ENCODE measurements around the gene FGD2. TPM values are rescaled to one million over a fixed set of nuclear protein-coding genes. Genes with fewer than 3 reads are reported as not detected.

Gene FGD2
- total RNA-seq, 1 donor from 2014 or later = 435 TPM

DNA sequence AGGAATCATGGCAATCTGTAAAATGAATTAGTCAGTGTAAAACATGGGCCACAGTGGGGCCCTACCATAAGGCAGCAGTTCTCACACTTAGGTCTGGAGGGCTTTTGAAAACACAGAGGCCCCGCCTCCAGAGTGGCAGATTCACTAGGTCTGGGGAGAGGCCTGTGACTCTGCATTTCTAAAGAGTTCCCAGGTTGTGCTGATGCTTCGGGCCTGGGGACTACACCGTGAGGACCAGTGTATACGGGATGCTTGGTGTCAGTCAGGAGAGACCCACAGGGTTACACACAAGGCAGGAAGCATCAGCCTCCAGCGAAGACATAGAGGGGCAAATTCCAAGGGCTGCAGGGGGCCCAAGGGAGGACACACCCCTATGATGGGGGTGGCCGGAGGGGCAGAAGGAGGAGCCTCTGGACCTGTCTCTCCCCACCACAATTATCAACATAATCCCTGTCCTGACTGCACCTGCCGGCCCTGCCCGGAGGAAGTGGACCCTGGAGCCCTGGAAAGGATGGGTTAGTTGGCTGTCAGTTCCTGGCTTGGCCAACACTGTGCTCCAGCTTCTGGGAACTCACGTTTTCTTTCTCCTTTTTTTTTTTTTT, 46.7 kb downstream of the FGD2 start:
- H3K27me3 Mint-ChIP-seq = peaks cover 1% of the 10 kb centered on the region
- no peaks in the 10 kb centered on the region for H3K36me3 Mint-ChIP-seq (ENCODE audit: low read depth)
- peak overlapping the region; percentile 98 for H3K27ac Mint-ChIP-seq
- ChIA-PET POLR2A (interaction anchor here (0.6 to 11.8 kb wide), 21 partner anchors 8 to 606 kb away, joined by 3 to 956 read pairs (median 9); partner anchors contain the start of genes FGD2 and PIM1), CTCF (interaction anchor here (0.7 to 11.4 kb wide), 21 partner anchors 10 to 283 kb away, joined by 3 to 289 read pairs (median 5); partner anchors contain the start of genes C6orf89 and PIM1)
- H3K4me1 Mint-ChIP-seq = peaks cover 51% of the 10 kb centered on the region
- no peak for ATAC-seq (ENCODE audit: low read depth)
- H3K4me3 Mint-ChIP-seq = peak overlapping the region; percentile 55
- no peak for DNase-seq
- intact Hi-C loops (cut with micrococcal nuclease) = no loop called here
- TF ChIP-seq, protein P1, sequence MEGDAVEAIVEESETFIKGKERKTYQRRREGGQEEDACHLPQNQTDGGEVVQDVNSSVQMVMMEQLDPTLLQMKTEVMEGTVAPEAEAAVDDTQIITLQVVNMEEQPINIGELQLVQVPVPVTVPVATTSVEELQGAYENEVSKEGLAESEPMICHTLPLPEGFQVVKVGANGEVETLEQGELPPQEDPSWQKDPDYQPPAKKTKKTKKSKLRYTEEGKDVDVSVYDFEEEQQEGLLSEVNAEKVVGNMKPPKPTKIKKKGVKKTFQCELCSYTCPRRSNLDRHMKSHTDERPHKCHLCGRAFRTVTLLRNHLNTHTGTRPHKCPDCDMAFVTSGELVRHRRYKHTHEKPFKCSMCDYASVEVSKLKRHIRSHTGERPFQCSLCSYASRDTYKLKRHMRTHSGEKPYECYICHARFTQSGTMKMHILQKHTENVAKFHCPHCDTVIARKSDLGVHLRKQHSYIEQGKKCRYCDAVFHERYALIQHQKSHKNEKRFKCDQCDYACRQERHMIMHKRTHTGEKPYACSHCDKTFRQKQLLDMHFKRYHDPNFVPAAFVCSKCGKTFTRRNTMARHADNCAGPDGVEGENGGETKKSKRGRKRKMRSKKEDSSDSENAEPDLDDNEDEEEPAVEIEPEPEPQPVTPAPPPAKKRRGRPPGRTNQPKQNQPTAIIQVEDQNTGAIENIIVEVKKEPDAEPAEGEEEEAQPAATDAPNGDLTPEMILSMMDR (IDR thresholded peaks at IDR 0.05) = no peak
- no peaks in the 10 kb centered on the region for H3K9me3 Mint-ChIP-seq

DNA sequence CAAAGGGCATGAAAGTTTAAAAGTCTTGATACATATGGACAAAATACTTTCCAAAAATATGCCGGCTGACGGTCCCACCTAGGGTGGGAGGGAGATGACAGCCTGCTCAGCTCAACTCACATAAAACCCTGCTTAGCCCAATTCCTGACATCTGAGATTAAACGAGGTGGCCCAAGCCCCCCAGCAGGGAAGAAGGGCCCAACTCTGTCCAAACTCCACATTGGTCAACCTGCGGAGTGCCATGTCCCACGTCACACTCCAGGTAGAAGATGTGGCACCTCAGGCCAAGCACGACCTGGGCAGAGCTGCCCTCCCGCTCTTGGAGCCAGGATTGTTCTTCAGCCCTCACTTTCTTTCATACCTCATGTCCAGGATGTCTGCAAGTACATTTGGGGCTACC, 48.2 kb downstream of the FGD2 start:
- Mint-ChIP-seq H3K4me1 (peaks cover 36% of the 10 kb centered on the region), H3K27me3 (peaks cover 1% of the 10 kb centered on the region), H3K36me3 (ENCODE audit: low read depth) (no peaks in the 10 kb centered on the region), H3K27ac (no peak overlapping the region), H3K9me3 (no peaks in the 10 kb centered on the region), H3K4me3 (no peak overlapping the region)
- DNase-seq = no peak
- no peak for ATAC-seq (ENCODE audit: low read depth)
- ChIA-PET CTCF (interaction anchor here (1.0 to 11.4 kb wide), 4 partner anchors 34 to 159 kb away, joined by 3 to 289 read pairs (median 123); partner anchors contain the start of gene PIM1), POLR2A (interaction anchor here (5.4 to 11.8 kb wide), 2 partner anchors 120 to 155 kb away, joined by 49 to 956 read pairs; partner anchors contain the start of gene PIM1)
- intact Hi-C loops (cut with micrococcal nuclease) = no loop called here
- TF ChIP-seq, protein P1 (IDR thresholded peaks at IDR 0.05) = no peak

DNA sequence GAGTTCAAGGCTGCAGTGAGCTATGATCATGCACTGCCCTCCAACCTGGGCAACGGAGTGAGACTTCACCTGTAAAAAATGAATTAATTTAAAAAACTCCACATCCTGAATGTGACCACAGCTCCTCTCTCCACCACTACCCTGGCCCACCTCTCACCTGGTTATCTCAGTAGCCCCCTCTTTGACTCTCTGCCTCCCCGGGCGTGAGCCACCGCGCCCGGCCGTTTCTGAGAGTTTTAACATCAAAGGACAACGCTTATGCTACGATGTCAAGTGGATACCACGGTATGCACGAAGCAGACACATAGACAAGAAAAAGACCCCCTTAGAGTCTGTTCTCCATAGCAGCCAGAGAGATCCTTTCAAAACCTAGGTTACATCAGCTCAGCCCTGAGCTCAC, 48.7 kb downstream of the FGD2 start:
- intact Hi-C loops (cut with micrococcal nuclease) = no loop called here
- H3K4me1 Mint-ChIP-seq = peaks cover 32% of the 10 kb centered on the region
- no peaks in the 10 kb centered on the region for H3K9me3 Mint-ChIP-seq
- H3K27ac Mint-ChIP-seq = no peak overlapping the region
- peaks cover 1% of the 10 kb centered on the region for H3K27me3 Mint-ChIP-seq
- CTCF ChIA-PET = interaction anchor here (1.0 to 11.4 kb wide), 4 partner anchors 34 to 158 kb away, joined by 3 to 289 read pairs (median 123); partner anchors contain the start of gene PIM1
- POLR2A ChIA-PET = interaction anchor here (11.8 kb wide), 1 partner anchor 120 kb away, joined by 956 read pairs; the partner anchor contains the start of gene PIM1
- DNase-seq (no peak), ATAC-seq (ENCODE audit: low read depth) (no peak)
- H3K4me3 Mint-ChIP-seq = no peak overlapping the region
- H3K36me3 Mint-ChIP-seq (ENCODE audit: low read depth) = no peaks in the 10 kb centered on the region
- TF ChIP-seq, protein P1 (IDR thresholded peaks at IDR 0.05) = no peak

DNA sequence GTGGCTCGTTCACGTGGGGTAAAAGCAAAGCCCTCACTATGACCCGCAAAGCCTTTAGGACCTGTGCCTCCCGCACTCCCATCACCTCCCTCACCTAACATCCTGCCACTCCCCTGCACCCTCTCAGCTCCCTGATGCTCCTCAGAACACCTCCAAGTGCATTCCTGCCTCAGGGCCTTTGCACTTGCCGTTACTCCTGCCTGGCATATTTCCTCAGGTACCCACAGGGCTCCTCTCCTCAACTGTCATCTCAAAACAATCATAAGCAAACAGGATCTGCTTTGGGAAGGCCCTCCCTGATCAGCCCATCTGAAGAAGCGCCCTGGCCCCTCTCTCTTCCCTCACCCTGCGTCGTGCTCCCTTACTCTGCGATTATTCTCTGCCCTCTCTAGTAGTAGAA, 49.1 kb downstream of the FGD2 start:
- no peaks in the 10 kb centered on the region for H3K36me3 Mint-ChIP-seq (ENCODE audit: low read depth)
- TF ChIP-seq, protein P1 (IDR thresholded peaks at IDR 0.05) = no peak
- POLR2A ChIA-PET = interaction anchor here (11.8 kb wide), 1 partner anchor 119 kb away, joined by 956 read pairs; the partner anchor contains the start of gene PIM1
- no peak for ATAC-seq (ENCODE audit: low read depth)
- no peaks in the 10 kb centered on the region for H3K9me3 Mint-ChIP-seq
- no peak overlapping the region for H3K27ac Mint-ChIP-seq
- DNase-seq = no peak
- H3K27me3 Mint-ChIP-seq = peaks cover 1% of the 10 kb centered on the region
- peaks cover 30% of the 10 kb centered on the region for H3K4me1 Mint-ChIP-seq
- intact Hi-C loops (cut with micrococcal nuclease) = no loop called here
- CTCF ChIA-PET = interaction anchor here (1.0 to 11.4 kb wide), 4 partner anchors 35 to 158 kb away, joined by 3 to 289 read pairs (median 123); partner anchors contain the start of gene PIM1
- no peak overlapping the region for H3K4me3 Mint-ChIP-seq

DNA sequence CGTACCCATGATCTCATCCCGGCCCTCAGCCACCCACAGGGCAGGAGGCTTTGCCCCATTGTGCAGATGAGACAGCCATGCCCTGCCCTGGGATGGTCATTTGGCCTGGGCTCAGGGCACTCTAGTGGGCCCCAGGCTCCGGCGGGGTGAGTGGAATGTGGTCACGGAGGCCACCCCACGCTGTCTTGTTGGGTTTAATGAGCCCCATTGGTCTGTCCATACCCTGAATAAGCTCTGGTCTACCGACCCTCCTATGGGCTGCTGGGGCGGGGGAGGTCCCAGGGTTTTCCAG, 50.6 kb downstream of the FGD2 start:
- no peak for ATAC-seq (ENCODE audit: low read depth)
- Mint-ChIP-seq H3K4me3 (no peak overlapping the region), H3K36me3 (ENCODE audit: low read depth) (no peaks in the 10 kb centered on the region), H3K4me1 (peaks cover 16% of the 10 kb centered on the region), H3K27ac (no peak overlapping the region), H3K27me3 (peaks cover 1% of the 10 kb centered on the region), H3K9me3 (no peaks in the 10 kb centered on the region)
- CTCF ChIA-PET = interaction anchor here (2.9 to 11.4 kb wide), 2 partner anchors 115 to 152 kb away, joined by 18 to 149 read pairs; no protein-coding TSS in a partner anchor
- no peak for DNase-seq
- intact Hi-C loops (cut with micrococcal nuclease) = no loop called here
- POLR2A ChIA-PET = interaction anchor here (0.5 to 1.9 kb wide), 7 partner anchors 22 to 151 kb away, joined by 3 to 11 read pairs (median 4); no protein-coding TSS in a partner anchor
- TF ChIP-seq, protein P1 (IDR thresholded peaks at IDR 0.05) = no peak
